ENCODE results near the gene GFI1.

The GFI1 gene

DNA sequence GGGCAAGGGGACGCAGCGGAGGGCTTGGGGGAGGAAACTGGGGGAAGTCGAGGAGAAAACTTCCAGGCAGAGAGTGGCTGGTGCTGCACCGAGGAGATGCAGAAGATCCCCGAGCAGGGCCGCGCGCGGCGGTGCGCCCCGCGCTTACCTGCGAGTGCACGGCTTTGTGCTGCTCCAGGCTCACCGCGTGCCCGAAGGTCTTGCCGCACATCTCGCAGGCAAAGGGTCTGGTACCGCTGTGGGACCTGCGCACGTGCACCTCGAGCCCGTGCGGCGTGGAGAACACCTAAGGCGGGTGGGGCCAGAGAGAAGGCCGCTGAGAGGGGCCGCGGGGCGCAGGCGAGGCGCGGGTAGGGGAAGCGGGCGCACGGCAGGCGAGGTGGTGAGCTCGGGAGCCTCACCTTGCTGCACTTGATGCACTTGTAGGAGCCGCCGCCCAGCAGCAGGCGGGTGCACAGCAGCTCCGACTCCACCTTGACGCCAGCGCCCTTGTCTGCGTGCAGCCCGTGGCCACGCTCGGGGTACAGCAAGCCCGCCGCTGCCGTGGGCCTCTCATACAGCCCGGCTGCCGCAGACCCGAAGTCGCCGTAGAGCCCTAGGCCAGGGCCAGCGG is 6.4 kb downstream of the GFI1 start:
- TF ChIP-seq ZFX (IDR thresholded peaks at IDR 0.05) (no peak), CTCF (conservative IDR thresholded peaks at IDR 0.05) (no peak)
- H3K27ac ChIP-seq = no peak overlapping the region

GRCh38 chr1:92479587-92479986 is 7.1 kb downstream of the GFI1 start:
- TF ChIP-seq ZFX (IDR thresholded peaks at IDR 0.05) (no peak), CTCF (conservative IDR thresholded peaks at IDR 0.05) (no peak)
- H3K27ac ChIP-seq = no peak overlapping the region

- TF ChIP-seq CTCF (conservative IDR thresholded peaks at IDR 0.05) (no peak), ZFX (IDR thresholded peaks at IDR 0.05) (no peak)
- no peak overlapping the region for H3K27ac ChIP-seq
These were observed 8.3 kb downstream of the GFI1 start for GRCh38 chr1:92478393-92478792.

DNA sequence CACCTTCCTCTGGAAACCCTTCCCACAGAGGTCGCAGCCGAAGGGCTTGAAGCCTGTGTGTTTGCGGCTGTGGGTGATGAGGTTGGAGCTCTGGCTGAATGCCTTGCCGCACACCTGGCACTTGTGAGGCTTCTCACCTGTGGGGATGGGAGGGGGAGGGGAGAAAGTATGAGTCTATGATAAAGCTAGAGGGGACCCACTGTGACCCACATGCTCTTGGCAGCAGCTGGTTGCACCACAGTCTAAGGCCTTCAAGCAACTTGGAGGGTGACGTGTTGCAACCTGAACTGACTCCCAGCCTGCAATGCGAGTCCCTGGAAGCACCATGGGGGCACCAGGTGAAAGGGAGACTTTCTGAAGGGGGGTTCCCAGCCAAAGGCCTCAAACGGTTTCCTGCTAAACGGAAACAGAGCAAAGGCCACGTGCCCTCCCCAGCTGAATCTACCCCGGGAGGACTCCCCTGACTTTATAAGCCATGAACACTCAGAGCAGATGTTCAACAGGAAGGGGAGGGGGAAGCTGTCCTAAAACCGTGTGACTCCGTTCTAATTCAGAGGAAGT is 10.6 kb downstream of the GFI1 start:
- TF ChIP-seq CTCF (conservative IDR thresholded peaks at IDR 0.05) (no peak), ZFX (IDR thresholded peaks at IDR 0.05) (no peak)
- no peak overlapping the region for H3K27ac ChIP-seq

GRCh38 chr1:92475029-92475428 is 11.7 kb downstream of the GFI1 start:
- TF ChIP-seq ZFX (IDR thresholded peaks at IDR 0.05) (no peak), CTCF (conservative IDR thresholded peaks at IDR 0.05) (no peak)
- H3K27ac ChIP-seq = no peak overlapping the region

- TF ChIP-seq ZFX (IDR thresholded peaks at IDR 0.05) (no peak), CTCF (conservative IDR thresholded peaks at IDR 0.05) (no peak)
- H3K27ac ChIP-seq = no peak overlapping the region
These were observed 12.8 kb downstream of the GFI1 start for GRCh38 chr1:92473781-92474495.

- H3K27ac ChIP-seq = no peak overlapping the region
- TF ChIP-seq CTCF (conservative IDR thresholded peaks at IDR 0.05) (no peak), ZFX (IDR thresholded peaks at IDR 0.05) (no peak)
These were observed 16.5 kb downstream of the GFI1 start for GRCh38 chr1:92470216-92470615.
